Measurements from ENCODE around the gene PRKAB1.

Gene PRKAB1

DNA sequence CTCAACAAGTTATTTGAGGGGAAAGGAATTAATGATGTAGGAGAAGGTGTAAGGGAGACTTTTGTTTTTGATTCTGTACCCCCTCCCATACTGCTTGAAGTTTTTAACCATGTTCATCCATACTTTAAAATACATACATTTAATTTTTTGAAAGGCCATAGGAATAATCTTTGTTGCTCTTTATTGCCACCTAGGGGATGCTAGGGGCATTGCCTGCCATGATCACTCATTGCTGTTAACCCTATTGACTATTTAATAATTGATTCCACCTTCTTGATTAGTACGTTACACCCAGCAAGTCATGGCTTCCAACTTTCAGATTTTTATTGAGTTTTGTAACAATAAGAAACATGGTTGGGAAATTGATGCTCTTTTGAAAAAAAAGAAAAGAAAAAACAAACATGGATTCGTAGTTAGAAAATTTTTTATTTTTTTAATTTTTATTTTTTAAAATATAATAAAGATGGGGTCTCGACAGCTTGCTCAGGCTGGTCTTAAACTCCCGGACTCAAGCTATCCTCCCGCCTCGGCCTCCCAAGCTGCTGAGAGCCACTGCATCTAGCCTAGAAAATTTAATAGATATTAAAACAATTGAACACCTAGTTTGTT lies 8.5 kb upstream of the PRKAB1 start:
- DNase-seq (ENCODE audit: extremely low read depth, insufficient read length) = no peak
- H3K27me3 ChIP-seq (replicated peaks; ENCODE audit: control insufficient read depth, insufficient read depth, low read length) = no peaks in the 10 kb centered on the region
- H3K36me3 ChIP-seq (ENCODE audit: control insufficient read depth, insufficient read depth, low read length) = no peaks in the 10 kb centered on the region
- no peak overlapping the region for H3K4me3 ChIP-seq (replicated peaks; ENCODE audit: low read depth, low read length)
- TF ChIP-seq, protein P1, sequence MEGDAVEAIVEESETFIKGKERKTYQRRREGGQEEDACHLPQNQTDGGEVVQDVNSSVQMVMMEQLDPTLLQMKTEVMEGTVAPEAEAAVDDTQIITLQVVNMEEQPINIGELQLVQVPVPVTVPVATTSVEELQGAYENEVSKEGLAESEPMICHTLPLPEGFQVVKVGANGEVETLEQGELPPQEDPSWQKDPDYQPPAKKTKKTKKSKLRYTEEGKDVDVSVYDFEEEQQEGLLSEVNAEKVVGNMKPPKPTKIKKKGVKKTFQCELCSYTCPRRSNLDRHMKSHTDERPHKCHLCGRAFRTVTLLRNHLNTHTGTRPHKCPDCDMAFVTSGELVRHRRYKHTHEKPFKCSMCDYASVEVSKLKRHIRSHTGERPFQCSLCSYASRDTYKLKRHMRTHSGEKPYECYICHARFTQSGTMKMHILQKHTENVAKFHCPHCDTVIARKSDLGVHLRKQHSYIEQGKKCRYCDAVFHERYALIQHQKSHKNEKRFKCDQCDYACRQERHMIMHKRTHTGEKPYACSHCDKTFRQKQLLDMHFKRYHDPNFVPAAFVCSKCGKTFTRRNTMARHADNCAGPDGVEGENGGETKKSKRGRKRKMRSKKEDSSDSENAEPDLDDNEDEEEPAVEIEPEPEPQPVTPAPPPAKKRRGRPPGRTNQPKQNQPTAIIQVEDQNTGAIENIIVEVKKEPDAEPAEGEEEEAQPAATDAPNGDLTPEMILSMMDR (IDR thresholded peaks at IDR 0.05; ENCODE audit: insufficient read depth, low read length, poor library complexity, severe bottlenecking) = peak; percentile 85

DNA sequence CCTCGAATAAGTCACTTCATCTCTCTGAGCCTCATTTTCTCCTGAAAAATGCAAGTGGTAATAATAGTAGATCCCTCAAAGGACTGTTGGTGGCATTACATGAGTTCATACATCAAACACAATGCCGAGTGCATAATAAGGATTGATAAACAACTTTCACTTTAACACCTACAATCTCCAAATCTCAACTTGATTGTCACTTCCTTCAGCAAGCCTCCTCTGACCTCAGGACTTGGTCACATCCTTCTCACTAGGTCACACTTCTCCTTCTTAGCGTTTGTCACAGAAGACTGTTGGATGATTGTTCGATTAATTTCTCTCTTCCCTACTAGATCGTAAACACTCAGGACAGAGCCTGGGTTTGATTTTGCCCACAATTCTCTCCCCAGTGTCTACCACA lies 7.9 kb upstream of the PRKAB1 start:
- DNase-seq (ENCODE audit: extremely low read depth, insufficient read length) = no peak
- Histone ChIP-seq H3K36me3 (ENCODE audit: control insufficient read depth, insufficient read depth, low read length) (no peaks in the 10 kb centered on the region), H3K4me3 (replicated peaks; ENCODE audit: low read depth, low read length) (no peak overlapping the region), H3K27me3 (replicated peaks; ENCODE audit: control insufficient read depth, insufficient read depth, low read length) (no peaks in the 10 kb centered on the region)
- TF ChIP-seq, protein P1 (IDR thresholded peaks at IDR 0.05; ENCODE audit: insufficient read depth, low read length, poor library complexity, severe bottlenecking) = no peak

GRCh38 chr12:119661882-119662281 lies 6.1 kb upstream of the PRKAB1 start:
- TF ChIP-seq, protein P1 (IDR thresholded peaks at IDR 0.05; ENCODE audit: insufficient read depth, low read length, poor library complexity, severe bottlenecking) = no peak
- DNase-seq (ENCODE audit: extremely low read depth, insufficient read length) = no peak
- Histone ChIP-seq H3K36me3 (ENCODE audit: control insufficient read depth, insufficient read depth, low read length) (no peaks in the 10 kb centered on the region), H3K27me3 (replicated peaks; ENCODE audit: control insufficient read depth, insufficient read depth, low read length) (no peaks in the 10 kb centered on the region), H3K4me3 (replicated peaks; ENCODE audit: low read depth, low read length) (no peak overlapping the region)

DNA sequence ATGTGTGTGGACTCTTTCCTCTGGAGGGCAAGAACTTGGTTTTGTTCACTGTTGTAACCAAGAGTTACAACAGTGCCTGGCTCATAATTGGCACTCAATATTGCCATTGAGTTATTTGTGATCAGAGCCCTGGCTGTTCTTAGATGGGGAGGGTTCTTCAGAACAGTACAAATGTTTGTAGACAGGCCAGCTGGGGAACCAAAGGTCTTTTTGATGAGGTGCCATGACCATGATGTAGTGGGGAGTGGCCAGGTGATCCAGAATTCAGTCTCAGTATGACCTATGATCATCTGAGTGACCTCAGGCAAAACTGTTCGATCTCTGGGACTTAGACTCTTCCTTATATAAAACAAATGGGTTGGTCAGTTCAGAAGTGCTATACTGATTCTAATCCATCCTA lies 3.3 kb upstream of the PRKAB1 start:
- DNase-seq (ENCODE audit: extremely low read depth, insufficient read length) = no peak
- TF ChIP-seq, protein P1 (IDR thresholded peaks at IDR 0.05; ENCODE audit: insufficient read depth, low read length, poor library complexity, severe bottlenecking) = no peak

GRCh38 chr12:119665164-119665929 lies 2.6 kb upstream of the PRKAB1 start:
- TF ChIP-seq, protein P1 (IDR thresholded peaks at IDR 0.05; ENCODE audit: insufficient read depth, low read length, poor library complexity, severe bottlenecking) = no peak
- Histone ChIP-seq H3K27me3 (replicated peaks; ENCODE audit: control insufficient read depth, insufficient read depth, low read length) (no peaks in the 10 kb centered on the region), H3K36me3 (ENCODE audit: control insufficient read depth, insufficient read depth, low read length) (no peaks in the 10 kb centered on the region; the same call in 1 of the 2 replicates), H3K4me3 (replicated peaks; ENCODE audit: low read depth, low read length) (no peak overlapping the region)
- no peak for DNase-seq (ENCODE audit: extremely low read depth, insufficient read length)

More for the DNA sequence above, 3.3 kb upstream of the PRKAB1 start:
- no peaks in the 10 kb centered on the region for H3K27me3 ChIP-seq (replicated peaks; ENCODE audit: control insufficient read depth, insufficient read depth, low read length)
- no peak overlapping the region for H3K4me3 ChIP-seq (replicated peaks; ENCODE audit: low read depth, low read length)
- H3K36me3 ChIP-seq (ENCODE audit: control insufficient read depth, insufficient read depth, low read length) = no peaks in the 10 kb centered on the region
